ENCODE measurements around the gene RNF123.
"Not testable (repeated sequence)": the region's sequence is repeated elsewhere in the genome, so short reads cannot be mapped to it uniquely, and the experiment has no call there.

RNF123 gene

DNA sequence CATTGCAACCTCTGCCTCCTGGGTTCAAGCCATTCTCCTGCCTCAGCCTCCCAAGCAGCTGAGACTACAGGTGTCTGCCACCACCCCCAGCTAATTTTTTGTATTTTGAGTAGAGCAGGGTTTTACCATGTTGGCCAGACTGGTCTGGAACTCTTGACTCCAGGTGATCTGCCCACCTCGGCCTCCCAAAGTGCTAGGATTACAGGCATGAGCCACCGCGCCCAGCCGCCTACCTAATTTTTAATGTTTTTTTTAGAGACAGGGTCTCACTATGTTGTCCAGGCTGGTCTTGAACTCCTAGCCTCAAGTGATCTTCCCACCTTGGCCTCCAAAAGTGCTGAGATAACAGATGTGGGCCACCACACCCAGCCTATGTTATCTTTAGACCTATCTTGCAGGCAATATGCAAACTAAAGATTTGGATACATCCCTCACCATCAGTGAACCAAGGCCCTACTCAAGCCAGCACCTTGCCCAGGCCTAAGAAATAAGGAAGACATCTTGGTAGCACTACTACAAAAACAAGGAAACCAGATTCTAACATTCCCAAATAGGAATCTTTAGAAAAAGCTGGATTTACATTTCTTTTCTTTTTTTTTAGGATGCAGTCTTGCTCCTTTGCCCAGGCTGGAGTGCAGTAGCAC is 40.7 kb downstream of the RNF123 start:
- no peak for ATAC-seq (replicated peaks)
- peaks cover 23 to 50% of the 10 kb centered on the region in 2 donors for H3K36me3 Mint-ChIP-seq
- H3K4me3 Mint-ChIP-seq, result no peak overlapping the region

DNA sequence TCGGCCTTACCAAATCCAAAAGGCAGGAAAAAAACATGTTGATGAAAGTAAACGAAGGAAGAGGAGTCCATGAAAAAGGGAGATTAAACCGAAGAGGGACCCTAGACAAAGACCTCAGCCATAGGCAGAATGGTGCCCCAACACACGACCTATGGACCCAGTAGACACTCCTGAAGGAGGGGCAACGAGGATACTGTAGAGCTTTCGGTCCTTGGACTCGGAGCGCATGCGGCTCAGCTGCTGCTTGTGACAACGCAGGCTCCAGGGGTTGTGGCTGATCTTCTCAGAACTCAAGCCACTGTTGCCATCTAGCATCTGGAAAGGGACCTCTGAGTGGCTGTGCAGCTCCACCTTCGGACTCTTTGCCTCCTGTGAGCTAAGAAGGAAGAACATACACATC is 43.2 kb downstream of the RNF123 start:
- peaks cover 0 to 2% of the 10 kb centered on the region in 2 donors for H3K9me3 Mint-ChIP-seq
- H3K27ac Mint-ChIP-seq, result no peak overlapping the region
- peaks cover 2 to 9% of the 10 kb centered on the region in 2 donors for H3K4me1 Mint-ChIP-seq
- no peak overlapping the region for H3K4me3 Mint-ChIP-seq
- H3K36me3 Mint-ChIP-seq, result peaks cover 28 to 53% of the 10 kb centered on the region in 2 donors
- ATAC-seq (replicated peaks) (no peak), DNase-seq (no peak)
- no peaks in the 10 kb centered on the region for H3K27me3 Mint-ChIP-seq

More for the DNA sequence above, 40.7 kb downstream of the RNF123 start:
- H3K27ac Mint-ChIP-seq, result no peak overlapping the region
- H3K9me3 Mint-ChIP-seq, result no peaks in the 10 kb centered on the region
- peaks cover 7 to 14% of the 10 kb centered on the region in 2 donors for H3K4me1 Mint-ChIP-seq
- H3K27me3 Mint-ChIP-seq, result no peaks in the 10 kb centered on the region
- no peak for DNase-seq

GRCh38 chr3:49733551-49733950 is 44.2 kb downstream of the RNF123 start:
- Mint-ChIP-seq H3K9me3 (peaks cover 0 to 2% of the 10 kb centered on the region in 2 donors), H3K36me3 (peaks cover 32 to 55% of the 10 kb centered on the region in 2 donors)

DNA sequence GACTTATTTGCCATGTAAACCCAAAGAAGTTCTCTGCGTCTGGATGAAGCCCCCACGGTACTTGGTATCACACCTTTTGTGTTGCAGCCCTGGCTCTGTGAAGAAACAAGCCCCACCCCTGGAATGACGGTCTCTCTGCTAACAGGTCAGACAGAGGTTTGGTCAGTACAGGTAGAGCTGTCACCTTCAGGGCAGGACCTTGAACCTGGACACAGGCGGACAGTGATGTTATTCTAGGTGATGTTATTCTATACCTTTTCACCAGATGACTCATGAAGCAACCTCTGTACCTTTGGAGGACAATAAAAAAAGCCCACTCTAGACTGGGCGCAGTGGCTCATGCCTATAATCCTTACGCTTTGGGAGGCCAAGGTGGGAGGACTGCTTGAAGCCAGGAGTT is 45.4 kb downstream of the RNF123 start:
- Mint-ChIP-seq H3K27me3 (no peaks in the 10 kb centered on the region), H3K27ac (no peak overlapping the region), H3K9me3 (peaks cover 0 to 2% of the 10 kb centered on the region in 2 donors), H3K36me3 (peaks cover 36 to 53% of the 10 kb centered on the region in 2 donors), H3K4me1 (peaks cover 2 to 11% of the 10 kb centered on the region in 2 donors), H3K4me3 (no peak overlapping the region)
- ATAC-seq (replicated peaks) (no peak), DNase-seq (no peak)

More at GRCh38 chr3:49733551-49733950, 44.2 kb downstream of the RNF123 start:
- Mint-ChIP-seq H3K4me1 (peaks cover 2 to 11% of the 10 kb centered on the region in 2 donors), H3K27ac (no peak overlapping the region), H3K4me3 (no peak overlapping the region), H3K27me3 (no peaks in the 10 kb centered on the region)
- ATAC-seq (replicated peaks) (no peak), DNase-seq (no peak)

GRCh38 chr3:49738067-49738713 is 48.8 kb downstream of the RNF123 start:
- no peak for ATAC-seq (replicated peaks)
- Mint-ChIP-seq H3K27me3 (no peaks in the 10 kb centered on the region), H3K4me3 (no peak overlapping the region), H3K36me3 (peaks cover 24 to 40% of the 10 kb centered on the region in 2 donors), H3K27ac (no peak overlapping the region), H3K9me3 (peaks cover 0 to 2% of the 10 kb centered on the region in 2 donors), H3K4me1 (peaks cover 2 to 11% of the 10 kb centered on the region in 2 donors)
- no peak for DNase-seq

- ATAC-seq (replicated peaks), result no peak
- peaks cover 28 to 39% of the 10 kb centered on the region in 2 donors for H3K36me3 Mint-ChIP-seq
These were observed 51.1 kb downstream of the RNF123 start for GRCh38 chr3:49740427-49740826.

GRCh38 chr3:49745986-49746385 is 56.6 kb downstream of the RNF123 start:
- H3K36me3 Mint-ChIP-seq, result peaks cover 6 to 31% of the 10 kb centered on the region in 2 donors
- no peak for DNase-seq
- H3K4me1 Mint-ChIP-seq, result peaks cover 4 to 8% of the 10 kb centered on the region in 2 donors
- no peak overlapping the region for H3K4me3 Mint-ChIP-seq
- H3K27ac Mint-ChIP-seq, result no peak overlapping the region
- ATAC-seq (replicated peaks), result no peak
- H3K9me3 Mint-ChIP-seq, result no peaks in the 10 kb centered on the region
- no peaks in the 10 kb centered on the region for H3K27me3 Mint-ChIP-seq

More at GRCh38 chr3:49740427-49740826, 51.1 kb downstream of the RNF123 start:
- DNase-seq, result no peak
- no peaks in the 10 kb centered on the region for H3K27me3 Mint-ChIP-seq
- peaks cover 2 to 19% of the 10 kb centered on the region in 2 donors for H3K4me1 Mint-ChIP-seq
- H3K9me3 Mint-ChIP-seq, result peaks cover 0 to 2% of the 10 kb centered on the region in 2 donors
- H3K27ac Mint-ChIP-seq, result no peak overlapping the region
- H3K4me3 Mint-ChIP-seq, result no peak overlapping the region

DNA sequence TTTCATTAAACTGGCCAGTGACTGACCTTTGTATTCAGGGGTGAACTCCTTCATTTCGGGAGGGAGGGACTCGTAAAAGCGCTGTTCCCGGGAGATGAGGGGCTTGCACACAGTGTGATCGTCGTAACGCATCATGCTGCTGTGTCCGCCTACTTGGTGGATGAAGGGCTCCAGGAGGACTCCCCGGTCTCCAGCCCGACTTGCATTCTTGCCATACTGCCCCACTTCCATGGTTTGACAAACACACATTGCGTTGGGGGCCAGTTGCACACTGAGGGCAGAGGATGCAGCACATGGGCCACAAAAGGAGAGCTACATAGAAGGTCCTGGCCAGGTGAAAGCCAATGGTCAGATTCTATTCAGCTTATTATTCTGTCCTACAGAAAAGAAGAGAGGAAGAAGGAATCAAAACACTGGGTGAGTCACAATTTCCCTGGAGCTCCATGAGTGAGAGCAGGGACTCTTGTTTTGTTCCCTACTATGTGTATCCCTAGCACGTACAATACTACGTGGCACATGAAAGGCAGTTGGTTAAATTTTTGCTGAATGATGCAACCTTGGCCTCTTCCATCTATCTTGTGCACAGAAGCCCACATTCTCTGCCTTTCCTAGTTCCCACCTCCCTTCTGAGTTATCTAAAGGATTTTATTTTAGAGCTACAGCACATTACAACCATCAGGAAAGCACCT is 58.6 kb downstream of the RNF123 start:
- H3K9me3 Mint-ChIP-seq, result no peaks in the 10 kb centered on the region
- H3K4me1 Mint-ChIP-seq, result peaks cover 4 to 8% of the 10 kb centered on the region in 2 donors
- H3K27me3 Mint-ChIP-seq, result no peaks in the 10 kb centered on the region
- DNase-seq (no peak), ATAC-seq (replicated peaks) (no peak)
- H3K27ac Mint-ChIP-seq, result peak overlapping the region; percentile 34
- peaks cover 6 to 33% of the 10 kb centered on the region in 2 donors for H3K36me3 Mint-ChIP-seq
- H3K4me3 Mint-ChIP-seq, result no peak overlapping the region

DNA sequence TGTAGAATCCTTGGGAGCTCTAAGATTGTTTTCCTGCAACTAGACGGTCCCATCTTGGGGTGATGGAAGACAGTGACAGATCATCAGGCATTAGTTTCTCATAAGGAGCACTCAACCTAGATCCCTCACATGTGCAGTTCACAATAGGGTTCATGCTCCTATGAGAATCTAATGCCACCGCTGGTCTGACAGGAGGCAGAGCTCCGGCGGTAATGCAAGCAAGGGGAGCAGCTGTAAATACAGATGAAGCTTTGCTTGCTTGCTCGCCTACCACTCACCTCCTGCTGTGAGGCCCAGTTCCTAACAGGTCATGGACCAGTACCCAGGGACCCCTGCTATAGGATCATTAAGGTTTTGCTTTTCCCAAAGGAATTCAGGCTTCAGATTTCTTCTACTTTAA is 59.5 kb downstream of the RNF123 start:
- peaks cover 7 to 10% of the 10 kb centered on the region in 2 donors for H3K4me1 Mint-ChIP-seq
- DNase-seq; H3K27me3 Mint-ChIP-seq; ATAC-seq (replicated peaks); H3K9me3 Mint-ChIP-seq; H3K4me3 Mint-ChIP-seq: not testable (repeated sequence)
- peaks cover 8 to 33% of the 10 kb centered on the region in 2 donors for H3K36me3 Mint-ChIP-seq
- H3K27ac Mint-ChIP-seq, result peak overlapping the region; percentile 31

GRCh38 chr3:49750056-49750455 is 60.7 kb downstream of the RNF123 start:
- Mint-ChIP-seq H3K4me1 (peaks cover 6 to 11% of the 10 kb centered on the region in 2 donors), H3K36me3 (peaks cover 4 to 27% of the 10 kb centered on the region in 2 donors), H3K27ac (no peak overlapping the region), H3K27me3 (no peaks in the 10 kb centered on the region), H3K9me3 (no peaks in the 10 kb centered on the region), H3K4me3 (no peak overlapping the region)
- no peak for DNase-seq
- ATAC-seq (replicated peaks), result no peak

DNA sequence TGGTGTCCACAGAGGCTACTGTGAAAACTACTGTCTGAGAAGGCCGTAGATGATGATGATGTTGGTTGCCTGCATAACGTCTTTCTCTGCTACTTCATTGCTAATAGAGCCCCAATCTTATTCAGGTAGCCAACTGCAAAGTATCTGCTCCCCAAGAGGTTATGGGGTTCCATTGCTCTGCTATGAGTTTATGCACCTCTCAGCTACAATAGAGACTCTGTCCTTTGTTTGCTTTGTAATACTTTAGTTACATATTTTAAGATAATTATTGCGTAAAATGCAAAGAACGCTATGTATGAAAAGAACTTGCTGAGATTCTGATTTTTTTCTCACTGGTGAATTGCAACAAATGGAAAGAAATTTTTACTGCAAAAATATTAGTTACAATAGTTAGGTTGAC is 62.1 kb downstream of the RNF123 start:
- ATAC-seq (replicated peaks) (no peak), DNase-seq (no peak)
- no peak overlapping the region for H3K27ac Mint-ChIP-seq
- H3K27me3 Mint-ChIP-seq, result no peaks in the 10 kb centered on the region
- H3K4me3 Mint-ChIP-seq, result no peak overlapping the region
- H3K4me1 Mint-ChIP-seq, result peaks cover 11 to 16% of the 10 kb centered on the region in 2 donors
- no peaks in the 10 kb centered on the region for H3K9me3 Mint-ChIP-seq
- H3K36me3 Mint-ChIP-seq, result peaks cover 4 to 28% of the 10 kb centered on the region in 2 donors

DNA sequence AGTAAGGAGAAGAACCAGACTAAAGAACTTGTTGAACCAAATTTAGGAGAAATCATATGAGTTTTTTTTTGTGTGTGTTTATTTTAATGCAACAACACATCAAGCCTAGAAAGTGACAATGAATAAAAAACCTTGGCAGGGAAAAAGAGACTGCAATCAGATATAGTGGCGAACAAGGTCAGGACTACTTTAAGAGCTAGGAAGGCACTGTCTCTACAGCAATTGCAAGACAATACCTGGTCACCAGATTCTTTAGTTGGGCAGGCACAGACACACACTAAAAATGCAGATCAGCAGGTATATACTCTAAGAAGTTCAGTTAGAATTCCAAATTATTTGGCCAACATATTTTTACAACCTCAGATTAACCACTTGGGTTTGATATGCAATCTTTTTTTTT is 65.2 kb downstream of the RNF123 start:
- Mint-ChIP-seq H3K4me3 (no peak overlapping the region), H3K9me3 (no peaks in the 10 kb centered on the region), H3K27me3 (no peaks in the 10 kb centered on the region), H3K36me3 (peaks cover 4 to 22% of the 10 kb centered on the region in 2 donors), H3K4me1 (peaks cover 15 to 24% of the 10 kb centered on the region in 2 donors), H3K27ac (no peak overlapping the region)
- ATAC-seq (replicated peaks), result no peak
- no peak for DNase-seq

DNA sequence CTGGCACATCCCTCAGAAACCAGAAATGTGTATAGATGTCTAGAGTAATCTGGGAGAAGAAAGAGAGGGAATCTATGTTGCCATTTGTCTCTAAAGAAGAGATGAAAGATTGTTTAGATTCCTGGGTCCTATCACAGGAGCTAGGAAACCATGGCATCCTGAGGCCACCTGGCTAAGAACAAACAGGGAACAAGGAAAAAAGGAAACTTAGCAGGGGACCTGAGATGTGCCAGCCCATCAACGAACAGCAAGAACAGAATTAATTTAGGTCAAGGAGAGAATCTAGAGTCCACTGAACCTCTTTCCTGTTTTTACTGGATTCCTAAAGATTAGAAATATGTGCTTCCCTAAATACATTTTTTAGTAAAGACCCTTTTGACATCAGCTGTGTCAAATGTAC is 66.7 kb downstream of the RNF123 start:
- Mint-ChIP-seq H3K27ac (no peak overlapping the region), H3K4me1 (peaks cover 17 to 24% of the 10 kb centered on the region in 2 donors), H3K4me3 (no peak overlapping the region), H3K36me3 (peaks cover 4 to 17% of the 10 kb centered on the region in 2 donors), H3K9me3 (no peaks in the 10 kb centered on the region), H3K27me3 (no peaks in the 10 kb centered on the region)
- no peak for ATAC-seq (replicated peaks)
- no peak for DNase-seq

DNA sequence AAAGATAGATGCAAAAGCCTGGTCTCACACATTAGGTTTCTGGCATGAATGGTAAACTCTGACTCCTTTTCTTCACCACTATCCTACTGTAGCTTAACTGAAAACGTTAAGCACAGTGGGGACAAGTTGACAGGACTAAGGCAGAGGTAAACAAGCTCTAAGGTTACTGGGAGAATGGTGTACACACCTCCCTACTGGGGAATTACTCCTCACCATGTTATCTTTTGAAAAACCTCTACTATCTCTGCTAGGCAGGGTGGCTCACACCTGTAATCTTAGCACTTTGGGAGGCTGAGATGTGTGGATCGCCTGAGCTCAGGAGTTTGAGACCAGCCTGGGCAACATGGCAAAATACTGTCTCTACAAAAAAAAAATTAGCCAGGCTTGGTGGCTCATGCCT is 67.8 kb downstream of the RNF123 start:
- no peak overlapping the region for H3K27ac Mint-ChIP-seq

More for the DNA sequence above, 67.8 kb downstream of the RNF123 start:
- DNase-seq (no peak), ATAC-seq (replicated peaks) (no peak)
- no peaks in the 10 kb centered on the region for H3K27me3 Mint-ChIP-seq
- peaks cover 4 to 17% of the 10 kb centered on the region in 2 donors for H3K36me3 Mint-ChIP-seq
- H3K4me1 Mint-ChIP-seq, result peaks cover 17 to 24% of the 10 kb centered on the region in 2 donors
- H3K4me3 Mint-ChIP-seq, result no peak overlapping the region
- no peaks in the 10 kb centered on the region for H3K9me3 Mint-ChIP-seq

All from stimulated activated naive B cell treated with anti-CD40 and anti-IgM and Interleukin-4, amounts not matched to agents 10 μg/mL and 1 μg/mL and 100 μg/mL, for 72 hours (primary cell).